Neural cell (in vitro differentiated cells): ENCODE data around the gene NEK4. TPM values are rescaled to one million over a fixed set of nuclear protein-coding genes. Genes with fewer than 3 reads are reported as not detected.

Source experiments
- H2AFZ ChIP-seq: fragments of 200-600, 300-800 bp; sonication (generic), shearing (Covaris generic); 2 replicates; pipeline ENCODE4 v1.6.0; 2014; ENCODE audit warnings: low read depth, mild to moderate bottlenecking, antibody characterized with exemption, low read length, moderate library complexity
- H3F3A ChIP-seq: fragments of 200-600 bp; shearing (Covaris generic); 2 replicates; pipeline ENCODE4 v1.6.1; 2016; ENCODE audit warnings: mild to moderate bottlenecking, moderate library complexity, mixed read lengths, antibody characterized with exemption, low read length; ENCODE audit not compliant: insufficient read depth, poor library complexity, severe bottlenecking
- H3K27ac ChIP-seq: fragments of 200-600, 300-800 bp; sonication (generic), shearing (Covaris generic); 2 replicates; pipeline ENCODE4 v1.5.1; 2014; ENCODE audit warnings: mild to moderate bottlenecking, low read length, moderate library complexity
- H3K27me3 ChIP-seq: fragments of 300-800, 200-600 bp; sonication (generic), shearing (Covaris generic); 2 replicates; pipeline ENCODE4 v1.6.0; 2014; ENCODE audit warnings: mild to moderate bottlenecking, low read depth, low read length, moderate library complexity; ENCODE audit not compliant: insufficient read depth
- H3K36me3 ChIP-seq: fragments of 300-800, 200-600 bp; sonication (generic), shearing (Covaris generic); 2 replicates; pipeline ENCODE4 v1.5.1; 2014; ENCODE audit warnings: mild to moderate bottlenecking, antibody characterized with exemption, low read length, moderate library complexity; ENCODE audit not compliant: insufficient read depth
- H3K4me2 ChIP-seq: fragments of 300-800, 200-600 bp; sonication (generic), shearing (Covaris generic); 2 replicates; pipeline ENCODE4 v1.6.0; 2014; ENCODE audit warnings: mild to moderate bottlenecking, low read length
- H3K4me3 ChIP-seq: fragments of 300-800, 200-600 bp; sonication (generic), shearing (Covaris generic); 2 replicates; pipeline ENCODE4 v1.5.1; 2014; ENCODE audit warnings: mild to moderate bottlenecking, low read length, moderate library complexity
- H3K79me2 ChIP-seq: fragments of 200-600 bp; shearing (Covaris generic); replicated peaks from 2 replicates; pipeline ENCODE4 v1.6.0; 2014; ENCODE audit warnings: mild to moderate bottlenecking, low read length, moderate library complexity; ENCODE audit not compliant: insufficient read depth
- H3K9ac ChIP-seq: fragments of 300-800, 200-600 bp; sonication (generic), shearing (Covaris generic); 2 replicates; pipeline ENCODE4 v1.6.1; 2016; ENCODE audit warnings: mild to moderate bottlenecking, low read length, mixed read lengths
- H3K9me2 ChIP-seq: fragments of 200-600 bp; shearing (Covaris generic); 2 replicates; pipeline ENCODE4 v1.6.1; 2016; ENCODE audit warnings: mild to moderate bottlenecking, low read length, mixed read lengths; ENCODE audit not compliant: insufficient read depth
- H3K9me3 ChIP-seq: fragments of 200-600, 300-800 bp; sonication (generic), shearing (Covaris generic); 2 replicates; pipeline ENCODE4 v1.6.1; 2016; ENCODE audit warnings: mild to moderate bottlenecking, mixed run types, low read length, moderate library complexity, mixed read lengths
- H4K20me1 ChIP-seq: fragments of 200-600 bp; shearing (Covaris generic); 2 replicates; pipeline ENCODE4 v1.6.1; 2016; ENCODE audit warnings: mild to moderate bottlenecking, mixed run types; ENCODE audit not compliant: insufficient read depth
- EP300 ChIP-seq: fragments of 450-650 bp; conservative IDR thresholded peaks from 2 replicates; pipeline ENCODE4 v1.6.1; 2014; ENCODE audit warnings: antibody characterized with exemption, mild to moderate bottlenecking, moderate library complexity; ENCODE audit not compliant: poor library complexity, severe bottlenecking
- EZH2 ChIP-seq: fragments of 200-600, 300-800 bp; shearing (Covaris generic), sonication (generic); IDR thresholded peaks from 2 replicates; pipeline ENCODE4 v1.6.1; 2014; ENCODE audit warnings: antibody characterized with exemption, low read length, borderline replicate concordance, mild to moderate bottlenecking; ENCODE audit not compliant: insufficient read depth, poor library complexity, severe bottlenecking
- MXI1 ChIP-seq: fragments of 450-650 bp; conservative IDR thresholded peaks from 2 replicates; pipeline ENCODE4 v1.6.1; 2014; ENCODE audit warnings: antibody characterized with exemption, mild to moderate bottlenecking; ENCODE audit not compliant: poor library complexity, severe bottlenecking
- POLR2AphosphoS5 ChIP-seq: IDR thresholded peaks from 2 replicates; pipeline ENCODE4 v1.6.1; 2012
- RAD21 ChIP-seq: fragments of 450-650 bp; conservative IDR thresholded peaks from 2 replicates; pipeline ENCODE4 v1.6.1; 2014; ENCODE audit warnings: antibody characterized with exemption, mild to moderate bottlenecking, moderate library complexity
- SMC3 ChIP-seq: fragments of 450-650 bp; conservative IDR thresholded peaks from 2 replicates; pipeline ENCODE4 v1.6.1; 2014; ENCODE audit warnings: antibody characterized with exemption, mild to moderate bottlenecking, moderate library complexity; ENCODE audit not compliant: poor library complexity
- TAF1 ChIP-seq: IDR thresholded peaks from 2 replicates; pipeline ENCODE4 v1.6.1; 2012; ENCODE audit warnings: low read depth
- polyA plus RNA-seq: library from polyadenylated mRNA; depleted of rRNA; stranded (reverse); fragments of >200 nt; gene quantifications from 2 replicates; pipeline ENCODE4 v1.2.3, GENCODE V29; 2014
- TF ChIP-seq, protein P1 (sequence below): IDR thresholded peaks from 2 replicates; pipeline ENCODE4 v1.6.1; 2012; ENCODE audit warnings: borderline replicate concordance
- TF ChIP-seq, protein P2 (sequence below): fragments of 450-650 bp; IDR thresholded peaks from 2 replicates; pipeline ENCODE4 v1.5.1; 2014; ENCODE audit warnings: antibody characterized with exemption, mild to moderate bottlenecking, moderate library complexity; ENCODE audit not compliant: poor library complexity, severe bottlenecking

The NEK4 gene
- polyA plus RNA-seq, 1 donor from 2014 or later: 45.6 TPM

DNA sequence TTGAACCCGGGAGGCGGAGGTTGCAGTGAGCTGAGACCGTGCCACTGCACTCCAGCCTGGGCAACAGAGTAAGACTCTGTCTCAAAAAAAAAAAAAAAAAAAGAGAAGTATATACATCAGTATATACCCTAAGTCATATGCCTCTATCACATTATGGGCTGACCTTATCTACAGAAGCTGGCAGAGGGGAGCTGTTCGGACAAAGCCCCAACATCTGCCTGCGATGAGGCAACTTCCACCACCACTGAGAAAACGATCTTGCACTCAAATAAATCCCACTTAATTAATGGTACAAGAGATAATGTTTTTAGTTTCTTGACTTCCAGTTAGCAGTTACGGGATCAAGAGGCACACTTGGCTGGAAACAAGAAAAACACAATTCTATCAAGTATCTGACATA, 67.4 kb downstream of the NEK4 start:
- Histone ChIP-seq H2AFZ (no peak overlapping the region), H3K27ac (no peak overlapping the region), H3K4me3 (peak overlapping the region; percentile 99), H3F3A (peaks cover 6% of the 10 kb centered on the region), H3K4me2 (no peak overlapping the region), H4K20me1 (no peaks in the 10 kb centered on the region), H3K9me2 (no peaks in the 10 kb centered on the region), H3K36me3 (no peaks in the 10 kb centered on the region), H3K27me3 (no peaks in the 10 kb centered on the region), H3K9ac (no peak overlapping the region), H3K79me2 (peaks cover 60% of the 10 kb centered on the region), H3K9me3 (no peaks in the 10 kb centered on the region)
- TF ChIP-seq, protein P1, sequence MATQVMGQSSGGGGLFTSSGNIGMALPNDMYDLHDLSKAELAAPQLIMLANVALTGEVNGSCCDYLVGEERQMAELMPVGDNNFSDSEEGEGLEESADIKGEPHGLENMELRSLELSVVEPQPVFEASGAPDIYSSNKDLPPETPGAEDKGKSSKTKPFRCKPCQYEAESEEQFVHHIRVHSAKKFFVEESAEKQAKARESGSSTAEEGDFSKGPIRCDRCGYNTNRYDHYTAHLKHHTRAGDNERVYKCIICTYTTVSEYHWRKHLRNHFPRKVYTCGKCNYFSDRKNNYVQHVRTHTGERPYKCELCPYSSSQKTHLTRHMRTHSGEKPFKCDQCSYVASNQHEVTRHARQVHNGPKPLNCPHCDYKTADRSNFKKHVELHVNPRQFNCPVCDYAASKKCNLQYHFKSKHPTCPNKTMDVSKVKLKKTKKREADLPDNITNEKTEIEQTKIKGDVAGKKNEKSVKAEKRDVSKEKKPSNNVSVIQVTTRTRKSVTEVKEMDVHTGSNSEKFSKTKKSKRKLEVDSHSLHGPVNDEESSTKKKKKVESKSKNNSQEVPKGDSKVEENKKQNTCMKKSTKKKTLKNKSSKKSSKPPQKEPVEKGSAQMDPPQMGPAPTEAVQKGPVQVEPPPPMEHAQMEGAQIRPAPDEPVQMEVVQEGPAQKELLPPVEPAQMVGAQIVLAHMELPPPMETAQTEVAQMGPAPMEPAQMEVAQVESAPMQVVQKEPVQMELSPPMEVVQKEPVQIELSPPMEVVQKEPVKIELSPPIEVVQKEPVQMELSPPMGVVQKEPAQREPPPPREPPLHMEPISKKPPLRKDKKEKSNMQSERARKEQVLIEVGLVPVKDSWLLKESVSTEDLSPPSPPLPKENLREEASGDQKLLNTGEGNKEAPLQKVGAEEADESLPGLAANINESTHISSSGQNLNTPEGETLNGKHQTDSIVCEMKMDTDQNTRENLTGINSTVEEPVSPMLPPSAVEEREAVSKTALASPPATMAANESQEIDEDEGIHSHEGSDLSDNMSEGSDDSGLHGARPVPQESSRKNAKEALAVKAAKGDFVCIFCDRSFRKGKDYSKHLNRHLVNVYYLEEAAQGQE: no peak
- TF ChIP-seq MXI1: no peak

DNA sequence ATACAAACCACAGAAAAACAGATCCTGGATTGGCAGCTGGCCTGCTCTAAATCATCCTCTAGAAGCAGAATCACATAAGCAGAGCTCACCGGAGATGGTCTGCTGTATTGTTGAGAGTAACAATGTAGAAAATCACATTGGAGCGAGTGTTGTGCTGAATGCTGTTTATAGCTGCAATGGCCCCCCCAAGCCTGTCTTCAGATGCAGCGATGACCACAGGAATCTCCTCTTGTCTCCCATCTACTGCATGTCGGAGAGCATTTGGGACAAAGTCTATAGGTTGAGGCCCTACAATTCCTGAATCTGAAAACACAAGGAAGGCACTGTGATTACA, 73.1 kb downstream of the NEK4 start:
- Histone ChIP-seq H3K27ac (no peak overlapping the region), H3K9me3 (no peaks in the 10 kb centered on the region), H3K27me3 (no peaks in the 10 kb centered on the region), H3K79me2 (peaks cover 20% of the 10 kb centered on the region), H3K9ac (no peak overlapping the region), H3K9me2 (no peaks in the 10 kb centered on the region), H2AFZ (no peak overlapping the region), H3K4me3 (no peak overlapping the region), H4K20me1 (no peaks in the 10 kb centered on the region), H3F3A (no peaks in the 10 kb centered on the region), H3K36me3 (no peaks in the 10 kb centered on the region), H3K4me2 (no peak overlapping the region)
- TF ChIP-seq EP300 (no peak), RAD21 (no peak), MXI1 (no peak), SMC3 (no peak), EZH2 (no peak)
- TF ChIP-seq, protein P2, sequence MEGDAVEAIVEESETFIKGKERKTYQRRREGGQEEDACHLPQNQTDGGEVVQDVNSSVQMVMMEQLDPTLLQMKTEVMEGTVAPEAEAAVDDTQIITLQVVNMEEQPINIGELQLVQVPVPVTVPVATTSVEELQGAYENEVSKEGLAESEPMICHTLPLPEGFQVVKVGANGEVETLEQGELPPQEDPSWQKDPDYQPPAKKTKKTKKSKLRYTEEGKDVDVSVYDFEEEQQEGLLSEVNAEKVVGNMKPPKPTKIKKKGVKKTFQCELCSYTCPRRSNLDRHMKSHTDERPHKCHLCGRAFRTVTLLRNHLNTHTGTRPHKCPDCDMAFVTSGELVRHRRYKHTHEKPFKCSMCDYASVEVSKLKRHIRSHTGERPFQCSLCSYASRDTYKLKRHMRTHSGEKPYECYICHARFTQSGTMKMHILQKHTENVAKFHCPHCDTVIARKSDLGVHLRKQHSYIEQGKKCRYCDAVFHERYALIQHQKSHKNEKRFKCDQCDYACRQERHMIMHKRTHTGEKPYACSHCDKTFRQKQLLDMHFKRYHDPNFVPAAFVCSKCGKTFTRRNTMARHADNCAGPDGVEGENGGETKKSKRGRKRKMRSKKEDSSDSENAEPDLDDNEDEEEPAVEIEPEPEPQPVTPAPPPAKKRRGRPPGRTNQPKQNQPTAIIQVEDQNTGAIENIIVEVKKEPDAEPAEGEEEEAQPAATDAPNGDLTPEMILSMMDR: no peak

- Histone ChIP-seq H3K27ac (no peak overlapping the region), H3K9me2 (no peaks in the 10 kb centered on the region), H3K27me3 (no peaks in the 10 kb centered on the region), H2AFZ (no peak overlapping the region), H3K36me3 (no peaks in the 10 kb centered on the region), H3K4me2 (no peak overlapping the region), H3K79me2 (peaks cover 15% of the 10 kb centered on the region), H3K9me3 (no peaks in the 10 kb centered on the region), H3K9ac (no peak overlapping the region), H3K4me3 (no peak overlapping the region), H3F3A (no peaks in the 10 kb centered on the region), H4K20me1 (no peaks in the 10 kb centered on the region)
- TF ChIP-seq SMC3 (no peak), EP300 (no peak), RAD21 (no peak), EZH2 (no peak), MXI1 (no peak), POLR2AphosphoS5 (no peak), TAF1 (no peak)
- TF ChIP-seq, protein P1: no peak
- TF ChIP-seq, protein P2: no peak
Observed at GRCh38 chr3:52696830-52697631, 73.7 kb downstream of the NEK4 start.
